ENCODE data around the gene SOX10.
"Not testable (repeated sequence)": the region's sequence is repeated elsewhere in the genome, so short reads cannot be mapped to it uniquely, and the experiment has no call there.

Gene SOX10

GRCh38 chr22:37985751-37986281, 1.5 kb upstream of the SOX10 start:
- no peak for DNase-seq (ENCODE audit: low read depth)

- no peak for DNase-seq (ENCODE audit: low read depth)
These were observed 763 bp upstream of the SOX10 start for GRCh38 chr22:37985050-37985585.

- no peak for DNase-seq (ENCODE audit: low read depth)
These were observed 1.2 kb downstream of the SOX10 start for GRCh38 chr22:37982938-37983859.

GRCh38 chr22:37982151-37982785, 2.1 kb downstream of the SOX10 start:
- DNase-seq (ENCODE audit: low read depth): no peak

- no peak for DNase-seq (ENCODE audit: low read depth)
These were observed 2.9 kb downstream of the SOX10 start for GRCh38 chr22:37981282-37982011.

GRCh38 chr22:37979782-37980181, 4.6 kb downstream of the SOX10 start:
- no peak for DNase-seq (ENCODE audit: low read depth)

GRCh38 chr22:37976547-37976946, 7.8 kb downstream of the SOX10 start:
- DNase-seq (ENCODE audit: low read depth): no peak

GRCh38 chr22:37976022-37976421, 8.3 kb downstream of the SOX10 start:
- not testable (repeated sequence) for DNase-seq (ENCODE audit: low read depth)

GRCh38 chr22:37975153-37975552, 9.2 kb downstream of the SOX10 start:
- DNase-seq (ENCODE audit: low read depth): no peak

GRCh38 chr22:37973271-37974170, 10.8 kb downstream of the SOX10 start:
- DNase-seq (ENCODE audit: low read depth): no peak

GRCh38 chr22:37972527-37972926, 11.8 kb downstream of the SOX10 start:
- DNase-seq (ENCODE audit: low read depth): no peak

- DNase-seq (ENCODE audit: low read depth): no peak
These were observed 12.6 kb downstream of the SOX10 start for GRCh38 chr22:37971475-37972434.

- no peak for DNase-seq (ENCODE audit: low read depth)
These were observed 13.5 kb downstream of the SOX10 start for GRCh38 chr22:37970864-37971263.

GRCh38 chr22:37968452-37969251, 15.7 kb downstream of the SOX10 start:
- no peak for DNase-seq (ENCODE audit: low read depth)

- no peak for DNase-seq (ENCODE audit: low read depth)
These were observed 16.5 kb downstream of the SOX10 start for GRCh38 chr22:37967637-37968451.

GRCh38 chr22:37967147-37967546, 17.2 kb downstream of the SOX10 start:
- no peak for DNase-seq (ENCODE audit: low read depth)

GRCh38 chr22:37965940-37966664, 18.3 kb downstream of the SOX10 start:
- DNase-seq (ENCODE audit: low read depth): no peak

Measured in stimulated activated CD8-positive, alpha-beta memory T cell treated with anti-CD3 and anti-CD28 coated beads, Interleukin-15, amount 100 ng/mL, for 24 hours (primary cell).